Measurements from ENCODE around the gene PLS1.

Gene PLS1

DNA sequence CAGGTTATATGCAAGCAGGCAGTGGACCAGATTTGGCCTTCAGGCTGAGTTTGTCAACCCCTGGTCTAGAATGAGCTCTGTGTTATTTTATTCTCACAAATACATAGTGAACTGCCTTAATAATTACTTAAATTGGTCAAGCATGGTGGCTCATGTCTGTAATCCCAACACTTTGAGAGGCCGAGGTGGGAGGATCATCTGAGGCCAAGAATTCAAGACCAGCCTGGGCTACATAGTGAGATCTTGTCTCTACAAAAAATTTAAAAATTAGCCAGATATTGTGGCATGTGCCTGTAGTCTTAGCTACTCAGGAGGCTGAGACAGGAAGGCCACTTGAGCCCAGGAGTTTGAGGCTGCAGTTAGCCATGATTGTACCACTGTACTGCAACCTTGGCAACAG lies 15.0 kb downstream of the PLS1 start:
- no peak for DNase-seq (ENCODE audit: low spot score)
- TF ChIP-seq, protein P1, sequence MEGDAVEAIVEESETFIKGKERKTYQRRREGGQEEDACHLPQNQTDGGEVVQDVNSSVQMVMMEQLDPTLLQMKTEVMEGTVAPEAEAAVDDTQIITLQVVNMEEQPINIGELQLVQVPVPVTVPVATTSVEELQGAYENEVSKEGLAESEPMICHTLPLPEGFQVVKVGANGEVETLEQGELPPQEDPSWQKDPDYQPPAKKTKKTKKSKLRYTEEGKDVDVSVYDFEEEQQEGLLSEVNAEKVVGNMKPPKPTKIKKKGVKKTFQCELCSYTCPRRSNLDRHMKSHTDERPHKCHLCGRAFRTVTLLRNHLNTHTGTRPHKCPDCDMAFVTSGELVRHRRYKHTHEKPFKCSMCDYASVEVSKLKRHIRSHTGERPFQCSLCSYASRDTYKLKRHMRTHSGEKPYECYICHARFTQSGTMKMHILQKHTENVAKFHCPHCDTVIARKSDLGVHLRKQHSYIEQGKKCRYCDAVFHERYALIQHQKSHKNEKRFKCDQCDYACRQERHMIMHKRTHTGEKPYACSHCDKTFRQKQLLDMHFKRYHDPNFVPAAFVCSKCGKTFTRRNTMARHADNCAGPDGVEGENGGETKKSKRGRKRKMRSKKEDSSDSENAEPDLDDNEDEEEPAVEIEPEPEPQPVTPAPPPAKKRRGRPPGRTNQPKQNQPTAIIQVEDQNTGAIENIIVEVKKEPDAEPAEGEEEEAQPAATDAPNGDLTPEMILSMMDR (IDR thresholded peaks at IDR 0.05; ENCODE audit: borderline replicate concordance, control extremely low read depth, extremely low read depth, insufficient read depth, missing control alignments): no peak
- in situ Hi-C loops (cut with MboI; ENCODE audit: low sequenced_read_pairs, unreplicated experiment): no loop called here

DNA sequence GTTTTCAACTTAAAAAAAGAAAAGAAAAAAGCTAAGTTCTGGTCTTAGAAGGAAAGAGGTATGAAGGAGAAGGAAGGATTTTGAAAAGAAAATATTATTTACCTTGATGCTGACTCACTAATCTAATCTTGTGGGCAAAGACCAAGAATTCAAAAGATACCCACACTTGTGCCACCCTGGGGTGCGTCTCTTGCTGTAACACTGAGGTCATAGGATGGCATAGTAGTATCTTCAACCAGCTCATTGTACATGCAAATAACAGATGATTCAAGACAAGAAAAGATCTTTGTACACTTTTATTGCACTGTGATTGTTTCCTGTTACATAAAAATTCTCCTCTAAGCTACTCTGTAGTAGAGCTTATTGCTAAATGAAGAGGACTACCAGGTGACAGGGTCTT lies 17.3 kb downstream of the PLS1 start:
- TF ChIP-seq, protein P1 (IDR thresholded peaks at IDR 0.05; ENCODE audit: borderline replicate concordance, control extremely low read depth, extremely low read depth, insufficient read depth, missing control alignments): no peak
- in situ Hi-C loops (cut with MboI; ENCODE audit: low sequenced_read_pairs, unreplicated experiment): no loop called here
- no peak for DNase-seq (ENCODE audit: low spot score)

DNA sequence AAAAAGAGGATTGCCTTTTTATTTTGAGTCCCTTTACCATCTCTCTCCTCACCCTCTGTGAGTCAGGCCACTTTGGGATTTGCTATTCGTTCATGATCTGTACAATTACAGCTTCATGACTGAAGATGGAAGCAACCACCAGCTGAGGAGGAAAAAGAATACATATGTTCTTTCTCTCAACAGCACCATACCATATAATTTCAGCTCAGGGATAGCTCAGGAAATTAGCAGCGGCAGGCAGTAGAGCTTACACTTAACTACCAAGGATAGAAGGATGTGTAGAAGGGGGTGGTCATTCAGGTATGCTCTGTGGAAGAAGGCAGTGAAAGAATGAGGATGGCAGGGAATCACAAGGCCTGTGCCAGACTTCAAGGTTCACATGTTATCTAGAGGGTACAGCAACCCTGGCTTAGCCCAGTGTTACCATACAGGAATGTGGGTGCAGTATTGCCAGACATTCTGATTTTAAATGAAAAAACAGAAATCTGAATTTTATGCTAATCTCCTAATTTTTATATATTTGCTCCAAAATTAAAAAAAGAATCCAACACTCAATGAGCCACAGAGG lies 17.9 kb downstream of the PLS1 start:
- DNase-seq (ENCODE audit: low spot score): no peak
- in situ Hi-C loops (cut with MboI; ENCODE audit: low sequenced_read_pairs, unreplicated experiment): no loop called here
- TF ChIP-seq, protein P1 (IDR thresholded peaks at IDR 0.05; ENCODE audit: borderline replicate concordance, control extremely low read depth, extremely low read depth, insufficient read depth, missing control alignments): no peak

DNA sequence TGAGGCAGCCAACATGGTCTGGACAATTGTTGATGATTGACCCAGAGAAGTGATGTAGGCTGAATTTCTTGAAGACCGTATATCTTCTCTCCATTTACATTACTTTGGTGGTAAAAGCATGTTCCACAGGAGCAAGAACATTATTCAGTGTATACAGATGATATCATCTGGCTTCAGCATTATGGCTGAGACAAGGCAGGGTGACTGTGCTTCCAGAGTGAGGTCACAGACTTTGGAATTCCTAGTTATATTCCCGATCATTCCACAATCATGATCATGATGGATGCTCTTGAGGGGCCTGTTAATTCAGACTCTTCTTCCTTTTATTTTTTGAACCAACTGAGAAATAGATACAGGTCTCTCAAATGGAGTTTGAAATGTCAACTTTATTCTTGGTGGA lies 19.0 kb downstream of the PLS1 start:
- in situ Hi-C loops (cut with MboI; ENCODE audit: low sequenced_read_pairs, unreplicated experiment): no loop called here
- no peak for DNase-seq (ENCODE audit: low spot score)
- TF ChIP-seq, protein P1 (IDR thresholded peaks at IDR 0.05; ENCODE audit: borderline replicate concordance, control extremely low read depth, extremely low read depth, insufficient read depth, missing control alignments): no peak

DNA sequence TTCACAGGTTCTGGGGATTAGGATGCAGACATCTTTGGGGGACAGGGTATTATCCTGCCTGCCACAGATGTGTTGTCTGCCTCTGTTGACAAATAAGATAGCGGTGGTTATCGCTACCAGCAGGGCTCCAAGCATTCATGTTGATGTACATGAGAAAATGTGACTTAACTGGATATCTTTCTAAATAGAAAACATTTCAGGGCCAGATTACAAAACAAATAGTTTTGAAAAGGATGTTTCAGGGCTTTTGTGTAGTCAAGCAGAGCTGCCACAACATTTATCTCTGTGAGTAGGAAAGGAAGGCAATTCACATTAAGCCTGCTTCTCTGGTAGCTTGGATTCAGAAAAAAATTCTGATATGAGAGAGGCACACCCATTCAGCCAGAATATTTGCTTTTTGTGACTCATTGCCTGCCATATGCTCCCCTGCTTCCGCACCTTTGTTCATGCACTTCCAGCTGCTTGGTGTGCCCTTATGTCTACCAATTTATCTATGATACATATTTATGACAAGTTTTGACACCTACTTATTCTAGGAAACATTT lies 22.8 kb downstream of the PLS1 start:
- TF ChIP-seq, protein P1 (IDR thresholded peaks at IDR 0.05; ENCODE audit: borderline replicate concordance, control extremely low read depth, extremely low read depth, insufficient read depth, missing control alignments): no peak
- in situ Hi-C loops (cut with MboI; ENCODE audit: low sequenced_read_pairs, unreplicated experiment): no loop called here
- DNase-seq (ENCODE audit: low spot score): no peak

DNA sequence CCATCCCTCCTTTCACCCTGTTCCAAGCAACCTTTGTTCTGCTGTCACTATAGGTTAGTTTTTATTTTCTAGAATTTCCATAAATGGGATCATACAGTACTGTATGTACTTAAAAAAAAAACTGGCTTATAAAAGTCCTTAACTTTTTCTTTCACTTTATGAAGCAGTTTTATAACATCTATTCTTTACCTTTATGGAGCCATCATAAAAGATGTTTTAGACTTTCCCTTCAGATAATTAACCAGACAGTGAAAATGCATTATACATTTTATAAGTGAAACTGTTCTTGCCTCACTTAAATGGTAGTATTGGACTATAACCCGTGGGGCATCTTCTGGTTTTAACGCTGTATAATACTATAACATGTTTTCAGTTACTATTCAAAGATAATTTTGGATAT lies 26.2 kb downstream of the PLS1 start:
- in situ Hi-C loops (cut with MboI; ENCODE audit: low sequenced_read_pairs, unreplicated experiment): no loop called here
- no peak for DNase-seq (ENCODE audit: low spot score)
- TF ChIP-seq, protein P1 (IDR thresholded peaks at IDR 0.05; ENCODE audit: borderline replicate concordance, control extremely low read depth, extremely low read depth, insufficient read depth, missing control alignments): no peak

Data from GM13976 (cell line).